ENCODE measurements around the gene PRKN.

Gene PRKN

DNA sequence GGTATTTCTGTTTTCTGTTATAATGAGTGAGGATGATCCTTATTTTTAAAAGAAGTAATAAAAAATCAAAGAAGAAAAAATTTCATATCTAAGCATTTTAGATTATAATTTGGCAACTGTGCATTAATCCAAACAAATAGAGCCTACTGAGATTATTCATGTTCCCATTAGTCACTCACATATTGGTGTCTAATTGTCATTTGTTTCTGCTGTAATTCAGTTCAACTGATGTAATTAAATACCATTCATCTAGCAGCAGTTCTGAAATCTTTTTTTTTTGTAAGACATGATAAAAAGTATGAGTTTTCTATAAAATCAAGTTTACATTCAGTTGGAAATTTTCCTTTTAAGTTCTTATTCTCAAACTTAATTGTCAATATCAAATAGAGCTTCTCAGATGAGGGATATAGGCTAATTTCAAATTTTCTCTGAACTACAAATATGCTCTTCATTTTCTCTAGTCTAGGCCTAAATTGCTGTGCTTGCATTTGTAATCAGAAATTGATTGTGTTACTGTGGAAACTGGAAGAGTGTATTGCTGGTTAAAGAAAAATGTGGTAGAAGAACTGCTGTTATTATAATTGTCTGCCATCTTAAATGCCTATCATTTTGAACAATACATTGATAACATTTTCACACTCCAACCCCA is 23.8 kb upstream of the PRKN start:
- Histone ChIP-seq H3K27ac (ENCODE audit: extremely low read depth, low read depth, low read length) (no peak overlapping the region), H3K4me3 (ENCODE audit: low read depth, low read length) (no peak overlapping the region), H3K4me1 (ENCODE audit: control insufficient read depth, insufficient read depth, low read length) (no peaks in the 10 kb centered on the region), H3K9me3 (ENCODE audit: control insufficient read depth, insufficient read depth, low read depth, low read length) (no peaks in the 10 kb centered on the region), H3K36me3 (ENCODE audit: control insufficient read depth in 2 of 2, insufficient read depth in 1 of 2, low read length in 2 of 2) (no peaks in the 10 kb centered on the region)
- ChIA-PET CTCF (no interaction called here), POLR2A (no interaction called here)
- TF ChIP-seq ZNF521 (tag by site-specific recombination; IDR thresholded peaks at IDR 0.05) (no peak), ZNF274 (IDR thresholded peaks at IDR 0.05; ENCODE audit: low read length) (no peak), ZNF274 (tag by site-specific recombination; IDR thresholded peaks at IDR 0.05; ENCODE audit: borderline replicate concordance) (no peak), ZNF133 (tag by site-specific recombination; IDR thresholded peaks at IDR 0.05) (no peak)

DNA sequence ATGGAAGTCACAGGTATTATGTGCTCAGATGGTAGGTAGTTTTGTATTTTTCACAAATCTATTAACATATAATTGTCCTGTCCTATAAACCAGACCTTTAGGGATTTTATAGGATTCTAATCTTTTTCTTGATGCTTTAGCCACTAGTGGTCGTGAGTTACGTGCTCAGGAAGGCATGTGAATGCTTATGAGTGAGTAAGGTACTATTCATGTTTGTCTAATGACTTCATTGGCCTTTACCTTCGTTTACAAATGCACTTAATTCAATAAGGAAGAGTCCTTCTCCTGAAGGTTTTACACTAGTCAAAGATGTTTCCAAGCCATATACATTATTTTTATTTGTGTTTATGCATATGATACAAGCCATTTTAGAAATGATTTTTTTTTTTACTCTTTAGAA is 23.2 kb upstream of the PRKN start:
- no peak overlapping the region for H3K27ac ChIP-seq (ENCODE audit: extremely low read depth, low read depth, low read length)
- H3K9me3 ChIP-seq (ENCODE audit: control insufficient read depth, insufficient read depth, low read depth, low read length) = no peaks in the 10 kb centered on the region
- TF ChIP-seq ZNF664 (tag by site-specific recombination; IDR thresholded peaks at IDR 0.05) = no peak
- TF ChIP-seq ZNF785 (tag by site-specific recombination; IDR thresholded peaks at IDR 0.05) = no peak
- TF ChIP-seq, protein P1, sequence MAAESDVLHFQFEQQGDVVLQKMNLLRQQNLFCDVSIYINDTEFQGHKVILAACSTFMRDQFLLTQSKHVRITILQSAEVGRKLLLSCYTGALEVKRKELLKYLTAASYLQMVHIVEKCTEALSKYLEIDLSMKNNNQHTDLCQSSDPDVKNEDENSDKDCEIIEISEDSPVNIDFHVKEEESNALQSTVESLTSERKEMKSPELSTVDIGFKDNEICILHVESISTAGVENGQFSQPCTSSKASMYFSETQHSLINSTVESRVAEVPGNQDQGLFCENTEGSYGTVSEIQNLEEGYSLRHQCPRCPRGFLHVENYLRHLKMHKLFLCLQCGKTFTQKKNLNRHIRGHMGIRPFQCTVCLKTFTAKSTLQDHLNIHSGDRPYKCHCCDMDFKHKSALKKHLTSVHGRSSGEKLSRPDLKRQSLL (tag by site-specific recombination; IDR thresholded peaks at IDR 0.05) = no peak
- no peak for TF ChIP-seq ZNF391 (tag by site-specific recombination; IDR thresholded peaks at IDR 0.05; ENCODE audit: borderline replicate concordance, low read depth)
- TF ChIP-seq OVOL3 (tag by site-specific recombination; IDR thresholded peaks at IDR 0.05) = no peak
- TF ChIP-seq ZNF621 (tag by site-specific recombination; IDR thresholded peaks at IDR 0.05) = no peak
- TF ChIP-seq ZNF501 (tag by site-specific recombination; IDR thresholded peaks at IDR 0.05) = no peak
- no peak for TF ChIP-seq ZNF555 (tag by site-specific recombination; conservative IDR thresholded peaks at IDR 0.05)
- TF ChIP-seq, protein P2, sequence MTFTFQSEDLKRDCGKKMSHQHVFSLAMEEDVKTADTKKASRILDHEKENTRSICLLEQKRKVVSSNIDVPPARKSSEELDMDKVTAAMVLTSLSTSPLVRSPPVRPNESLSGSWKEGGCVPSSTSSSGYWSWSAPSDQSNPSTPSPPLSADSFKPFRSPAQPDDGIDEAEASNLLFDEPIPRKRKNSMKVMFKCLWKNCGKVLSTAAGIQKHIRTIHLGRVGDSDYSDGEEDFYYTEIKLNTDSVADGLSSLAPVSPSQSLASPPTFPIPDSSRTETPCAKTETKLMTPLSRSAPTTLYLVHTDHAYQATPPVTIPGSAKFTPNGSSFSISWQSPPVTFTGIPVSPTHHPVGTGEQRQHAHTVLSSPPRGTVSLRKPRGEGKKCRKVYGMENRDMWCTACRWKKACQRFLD (tag by site-specific recombination; IDR thresholded peaks at IDR 0.05) = no peak
- TF ChIP-seq ZNF24 (tag by site-specific recombination; IDR thresholded peaks at IDR 0.05) = no peak
- TF ChIP-seq, protein P3, sequence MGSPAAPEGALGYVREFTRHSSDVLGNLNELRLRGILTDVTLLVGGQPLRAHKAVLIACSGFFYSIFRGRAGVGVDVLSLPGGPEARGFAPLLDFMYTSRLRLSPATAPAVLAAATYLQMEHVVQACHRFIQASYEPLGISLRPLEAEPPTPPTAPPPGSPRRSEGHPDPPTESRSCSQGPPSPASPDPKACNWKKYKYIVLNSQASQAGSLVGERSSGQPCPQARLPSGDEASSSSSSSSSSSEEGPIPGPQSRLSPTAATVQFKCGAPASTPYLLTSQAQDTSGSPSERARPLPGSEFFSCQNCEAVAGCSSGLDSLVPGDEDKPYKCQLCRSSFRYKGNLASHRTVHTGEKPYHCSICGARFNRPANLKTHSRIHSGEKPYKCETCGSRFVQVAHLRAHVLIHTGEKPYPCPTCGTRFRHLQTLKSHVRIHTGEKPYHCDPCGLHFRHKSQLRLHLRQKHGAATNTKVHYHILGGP (tag by site-specific recombination; IDR thresholded peaks at IDR 0.05) = no peak
- TF ChIP-seq, protein P4, sequence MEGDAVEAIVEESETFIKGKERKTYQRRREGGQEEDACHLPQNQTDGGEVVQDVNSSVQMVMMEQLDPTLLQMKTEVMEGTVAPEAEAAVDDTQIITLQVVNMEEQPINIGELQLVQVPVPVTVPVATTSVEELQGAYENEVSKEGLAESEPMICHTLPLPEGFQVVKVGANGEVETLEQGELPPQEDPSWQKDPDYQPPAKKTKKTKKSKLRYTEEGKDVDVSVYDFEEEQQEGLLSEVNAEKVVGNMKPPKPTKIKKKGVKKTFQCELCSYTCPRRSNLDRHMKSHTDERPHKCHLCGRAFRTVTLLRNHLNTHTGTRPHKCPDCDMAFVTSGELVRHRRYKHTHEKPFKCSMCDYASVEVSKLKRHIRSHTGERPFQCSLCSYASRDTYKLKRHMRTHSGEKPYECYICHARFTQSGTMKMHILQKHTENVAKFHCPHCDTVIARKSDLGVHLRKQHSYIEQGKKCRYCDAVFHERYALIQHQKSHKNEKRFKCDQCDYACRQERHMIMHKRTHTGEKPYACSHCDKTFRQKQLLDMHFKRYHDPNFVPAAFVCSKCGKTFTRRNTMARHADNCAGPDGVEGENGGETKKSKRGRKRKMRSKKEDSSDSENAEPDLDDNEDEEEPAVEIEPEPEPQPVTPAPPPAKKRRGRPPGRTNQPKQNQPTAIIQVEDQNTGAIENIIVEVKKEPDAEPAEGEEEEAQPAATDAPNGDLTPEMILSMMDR (tag by site-specific recombination; IDR thresholded peaks at IDR 0.05) = no peak
- TF ChIP-seq ZNF473 (tag by site-specific recombination; IDR thresholded peaks at IDR 0.05) = no peak
- TF ChIP-seq, protein P5, sequence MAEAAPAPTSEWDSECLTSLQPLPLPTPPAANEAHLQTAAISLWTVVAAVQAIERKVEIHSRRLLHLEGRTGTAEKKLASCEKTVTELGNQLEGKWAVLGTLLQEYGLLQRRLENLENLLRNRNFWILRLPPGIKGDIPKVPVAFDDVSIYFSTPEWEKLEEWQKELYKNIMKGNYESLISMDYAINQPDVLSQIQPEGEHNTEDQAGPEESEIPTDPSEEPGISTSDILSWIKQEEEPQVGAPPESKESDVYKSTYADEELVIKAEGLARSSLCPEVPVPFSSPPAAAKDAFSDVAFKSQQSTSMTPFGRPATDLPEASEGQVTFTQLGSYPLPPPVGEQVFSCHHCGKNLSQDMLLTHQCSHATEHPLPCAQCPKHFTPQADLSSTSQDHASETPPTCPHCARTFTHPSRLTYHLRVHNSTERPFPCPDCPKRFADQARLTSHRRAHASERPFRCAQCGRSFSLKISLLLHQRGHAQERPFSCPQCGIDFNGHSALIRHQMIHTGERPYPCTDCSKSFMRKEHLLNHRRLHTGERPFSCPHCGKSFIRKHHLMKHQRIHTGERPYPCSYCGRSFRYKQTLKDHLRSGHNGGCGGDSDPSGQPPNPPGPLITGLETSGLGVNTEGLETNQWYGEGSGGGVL (tag by site-specific recombination; IDR thresholded peaks at IDR 0.05) = no peak
- TF ChIP-seq, protein P6, sequence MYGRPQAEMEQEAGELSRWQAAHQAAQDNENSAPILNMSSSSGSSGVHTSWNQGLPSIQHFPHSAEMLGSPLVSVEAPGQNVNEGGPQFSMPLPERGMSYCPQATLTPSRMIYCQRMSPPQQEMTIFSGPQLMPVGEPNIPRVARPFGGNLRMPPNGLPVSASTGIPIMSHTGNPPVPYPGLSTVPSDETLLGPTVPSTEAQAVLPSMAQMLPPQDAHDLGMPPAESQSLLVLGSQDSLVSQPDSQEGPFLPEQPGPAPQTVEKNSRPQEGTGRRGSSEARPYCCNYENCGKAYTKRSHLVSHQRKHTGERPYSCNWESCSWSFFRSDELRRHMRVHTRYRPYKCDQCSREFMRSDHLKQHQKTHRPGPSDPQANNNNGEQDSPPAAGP (tag by site-specific recombination; IDR thresholded peaks at IDR 0.05) = no peak
- no peak for TF ChIP-seq ZBTB1 (tag by site-specific recombination; IDR thresholded peaks at IDR 0.05)
- no peak for TF ChIP-seq ZNF837 (tag by site-specific recombination; IDR thresholded peaks at IDR 0.05)
- TF ChIP-seq ZNF626 (tag by site-specific recombination; IDR thresholded peaks at IDR 0.05) = no peak
- ChIA-PET CTCF (no interaction called here), POLR2A (no interaction called here)
- H3K36me3 ChIP-seq (ENCODE audit: control insufficient read depth in 2 of 2, insufficient read depth in 1 of 2, low read length in 2 of 2) = no peaks in the 10 kb centered on the region
- no peak overlapping the region for H3K4me3 ChIP-seq (ENCODE audit: low read depth, low read length)
- no peaks in the 10 kb centered on the region for H3K4me1 ChIP-seq (ENCODE audit: control insufficient read depth, insufficient read depth, low read length)
